SK-N-SH (cell line): ENCODE data around the gene S100A5. TPM values are rescaled to one million over a fixed set of nuclear protein-coding genes. Genes with fewer than 3 reads are reported as not detected.

Experiments used
- CTCF ChIA-PET: fragments of 300-600, 350-600 bp; formaldehyde crosslinking; extraction: SDS; loops from one replicate; lab custom pipeline; 2021; lab: Yijun Ruan, JAX
- POLR2A ChIA-PET: fragments of 350-600 bp; sonication (Branson Sonifier 250); formaldehyde crosslinking; extraction: SDS; loops from one replicate; lab custom pipeline; 2020; ENCODE audit warnings: antibody characterized with exemption, inconsistent platforms; lab: Yijun Ruan, JAX
- DNase-seq: peaks from one replicate; pipeline ENCODE4 v3.0.0; 2012
- H2AFZ ChIP-seq: fragments of 200-600 bp; sonication (generic); 2 replicates; pipeline ENCODE4 v1.8.1; 2016; ENCODE audit warnings: antibody characterized with exemption, mild to moderate bottlenecking, low read depth
- H3F3A ChIP-seq: fragments of 200-600 bp; sonication (generic); replicated peaks from 2 replicates; pipeline ENCODE3; 2016; ENCODE audit warnings: antibody characterized with exemption, mild to moderate bottlenecking; ENCODE audit not compliant: insufficient read depth
- H3K27ac ChIP-seq, 2 experiments: fragments of 200-500 bp in 1 of 2; fragments of 200-600 bp in 1 of 2; sonication (Bioruptor generic) in 1 of 2; sonication (generic), shearing (Covaris generic) in 1 of 2; 2 replicates each; pipeline versions ENCODE4 v1.5.1 to v1.6.1; 2014 to 2016; ENCODE audit warnings: low read depth in 2 of 2, inconsistent platforms in 1 of 2, low read length in 1 of 2, mild to moderate bottlenecking in 1 of 2, mixed read lengths in 1 of 2
- H3K27me3 ChIP-seq: fragments of 200-600 bp; sonication (generic), shearing (Covaris generic); 2 replicates; pipeline ENCODE4 v1.6.1; 2016; ENCODE audit warnings: mixed run types; ENCODE audit not compliant: insufficient read depth
- H3K36me3 ChIP-seq, 2 experiments: fragments of 200-500 bp in 1 of 2; fragments of 200-600 bp in 1 of 2; sonication (Bioruptor generic) in 1 of 2; sonication (generic) in 1 of 2; replicated peaks in 1 of 2; 2 replicates each; pipeline versions ENCODE3 to v1.5.1; 2014 to 2016; ENCODE audit warnings: low read length in 1 of 2, mild to moderate bottlenecking in 1 of 2; ENCODE audit not compliant: insufficient read depth in 2 of 2, control insufficient read depth in 1 of 2
- H3K4me1 ChIP-seq, 2 experiments: fragments of 200-500 bp in 1 of 2; fragments of 200-600 bp in 1 of 2; sonication (Bioruptor generic) in 1 of 2; sonication (generic), shearing (Covaris generic) in 1 of 2; 2 replicates each; pipeline versions ENCODE4 v1.5.1 to v1.6.1; 2014 to 2016; ENCODE audit warnings: low read depth in 1 of 2, low read length in 1 of 2, mixed run types in 1 of 2; ENCODE audit not compliant: insufficient read depth in 2 of 2, control insufficient read depth in 1 of 2
- H3K4me2 ChIP-seq: fragments of 200-600 bp; sonication (generic), shearing (Covaris generic); 2 replicates; pipeline ENCODE4 v1.6.1; 2017; ENCODE audit warnings: mixed run types
- H3K4me3 ChIP-seq, 2 experiments: fragments of 200-500 bp in 1 of 2; fragments of 200-600 bp in 1 of 2; sonication (Bioruptor generic) in 1 of 2; sonication (generic), shearing (Covaris generic) in 1 of 2; 2 replicates each; pipeline versions ENCODE4 v1.5.1 to v1.8.1; 2014 to 2016; ENCODE audit warnings: low read depth in 2 of 2, inconsistent platforms in 1 of 2, low read length in 1 of 2, mild to moderate bottlenecking in 1 of 2, mixed read lengths in 1 of 2, moderate library complexity in 1 of 2
- H3K79me2 ChIP-seq: fragments of 200-600 bp; sonication (generic); 2 replicates; pipeline ENCODE4 v1.8.1; 2017; ENCODE audit warnings: mild to moderate bottlenecking; ENCODE audit not compliant: insufficient read depth
- H3K9ac ChIP-seq: fragments of 200-600 bp; sonication (generic); 2 replicates; pipeline ENCODE4 v1.6.1; 2017; ENCODE audit warnings: mixed run types
- H3K9me2 ChIP-seq: fragments of 200-600 bp; sonication (generic); 2 replicates; pipeline ENCODE4 v1.6.1; 2017; ENCODE audit warnings: mixed run types
- H3K9me3 ChIP-seq: fragments of 200-600 bp; sonication (generic); 2 replicates; pipeline ENCODE4 v1.6.1; 2017; ENCODE audit warnings: mixed run types, mild to moderate bottlenecking, moderate library complexity
- H4K20me1 ChIP-seq: fragments of 200-600 bp; sonication (generic); 2 replicates; pipeline ENCODE4 v1.6.1; 2017; ENCODE audit warnings: mild to moderate bottlenecking, mixed run types; ENCODE audit not compliant: insufficient read depth
- CHD2 ChIP-seq: fragments of 150-350 bp; IDR thresholded peaks from 2 replicates; pipeline ENCODE4 v1.6.1; 2018; ENCODE audit warnings: low read length; ENCODE audit not compliant: partially characterized antibody
- EP300 ChIP-seq, 2 experiments: IDR thresholded peaks; 2 replicates each; pipeline versions ENCODE4 v1.4.0 to v1.6.1; 2012; ENCODE audit warnings: borderline replicate concordance in 1 of 2, low read depth in 1 of 2, low read length in 1 of 2
- EZH2phosphoT487 ChIP-seq: fragments of 200-600 bp; sonication (generic); IDR thresholded peaks from 2 replicates; pipeline ENCODE4 v1.6.1; 2017; ENCODE audit warnings: low read depth, mixed run types, mild to moderate bottlenecking, antibody characterized with exemption, moderate library complexity, borderline replicate concordance
- FOXM1 ChIP-seq: IDR thresholded peaks from 2 replicates; pipeline ENCODE4 v1.4.0; 2012; ENCODE audit warnings: low read depth, mild to moderate bottlenecking
- GABPA ChIP-seq: IDR thresholded peaks from 2 replicates; pipeline ENCODE4 v1.4.0; 2012; ENCODE audit warnings: low read depth, mild to moderate bottlenecking
- GATA2 ChIP-seq: sonication (generic); formaldehyde crosslinking; IDR thresholded peaks from 2 replicates; pipeline ENCODE4 v1.5.0; 2020; ENCODE audit warnings: mild to moderate bottlenecking, missing genetic modification reagents
- JUND ChIP-seq: IDR thresholded peaks from 2 replicates; pipeline ENCODE4 v1.4.0; 2012
- MEF2A ChIP-seq: IDR thresholded peaks from 2 replicates; pipeline ENCODE4 v1.4.0; 2012; ENCODE audit warnings: low read depth, borderline replicate concordance
- MXI1 ChIP-seq: IDR thresholded peaks from 2 replicates; pipeline ENCODE4 v1.6.1; 2012; ENCODE audit warnings: mild to moderate bottlenecking, low read depth, low read length, improper control_type of control experiment
- RAD21 ChIP-seq: IDR thresholded peaks from 2 replicates; pipeline ENCODE4 v1.6.1; 2012; ENCODE audit warnings: mild to moderate bottlenecking, low read length
- RCOR1 ChIP-seq: fragments of 150-350 bp; IDR thresholded peaks from 2 replicates; pipeline ENCODE4 v1.6.1; 2017; ENCODE audit warnings: antibody characterized with exemption, low read length
- REST ChIP-seq: IDR thresholded peaks from 2 replicates; pipeline ENCODE4 v1.6.1; 2012; ENCODE audit warnings: mild to moderate bottlenecking, low read depth, low read length, moderate library complexity
- TAF1 ChIP-seq: IDR thresholded peaks from 2 replicates; pipeline ENCODE4 v1.6.1; 2012; ENCODE audit warnings: low read depth, mild to moderate bottlenecking, low read length, moderate library complexity, borderline replicate concordance
- TCF12 ChIP-seq: IDR thresholded peaks from 2 replicates; pipeline ENCODE4 v1.4.0; 2012
- ZBTB33 ChIP-seq: IDR thresholded peaks from 2 replicates; pipeline ENCODE4 v1.4.0; 2012; ENCODE audit warnings: low read depth, borderline replicate concordance
- WGBS: methylation state at CpG from one replicate; pipeline ENCODE4 v1.1.6; 2017; ENCODE audit warnings: low lambda C conversion rate; 5-methylcytosine and 5-hydroxymethylcytosine counted together
- polyA plus RNA-seq, 3 experiments: library from polyadenylated mRNA; depleted of rRNA; stranded (reverse); fragments of >200 nt; gene quantifications; 2 replicates each; pipeline ENCODE4 v1.2.3, GENCODE V29; 2012
- TF ChIP-seq, protein P1 (sequence below): IDR thresholded peaks from 2 replicates; pipeline ENCODE4 v1.4.0; 2012; ENCODE audit warnings: low read depth, borderline replicate concordance
- TF ChIP-seq, protein P2 (sequence below): IDR thresholded peaks from 2 replicates; pipeline ENCODE4 v1.4.0; 2012; ENCODE audit warnings: low read depth

Gene S100A5
- polyA plus RNA-seq, 1 of the 3 experiments (the other 2 are of a cell fraction): 0.15 TPM

GRCh38 chr1:153543736-153544135 lies 3.0 kb upstream of the S100A5 start:
- peaks cover 11% of the 10 kb centered on the region for H3F3A ChIP-seq
- no peak for DNase-seq
- no peak overlapping the region for H3K4me2 ChIP-seq
- CTCF ChIA-PET: interaction anchor here (1.0 to 11.8 kb wide), 3 partner anchors 11 to 33 kb away, joined by 3 to 62 read pairs (median 20); no protein-coding TSS in a partner anchor
- no peaks in the 10 kb centered on the region for H3K79me2 ChIP-seq
- no peaks in the 10 kb centered on the region for H3K36me3 ChIP-seq
- no peaks in the 10 kb centered on the region for H3K9me3 ChIP-seq
- H3K9me2 ChIP-seq: no peaks in the 10 kb centered on the region
- no peak overlapping the region for H2AFZ ChIP-seq
- no peak for TF ChIP-seq FOXM1
- TF ChIP-seq EP300 (IDR thresholded peaks at IDR 0.05; ENCODE audit: borderline replicate concordance in 1 of 2, low read depth in 1 of 2, low read length in 1 of 2): no peak
- no peak for TF ChIP-seq EZH2phosphoT487
- no peak for TF ChIP-seq GABPA
- TF ChIP-seq ZBTB33: no peak
- no peak for TF ChIP-seq RCOR1
- TF ChIP-seq GATA2 (CRISPR knock-in tag): no peak
- TF ChIP-seq, protein P1, sequence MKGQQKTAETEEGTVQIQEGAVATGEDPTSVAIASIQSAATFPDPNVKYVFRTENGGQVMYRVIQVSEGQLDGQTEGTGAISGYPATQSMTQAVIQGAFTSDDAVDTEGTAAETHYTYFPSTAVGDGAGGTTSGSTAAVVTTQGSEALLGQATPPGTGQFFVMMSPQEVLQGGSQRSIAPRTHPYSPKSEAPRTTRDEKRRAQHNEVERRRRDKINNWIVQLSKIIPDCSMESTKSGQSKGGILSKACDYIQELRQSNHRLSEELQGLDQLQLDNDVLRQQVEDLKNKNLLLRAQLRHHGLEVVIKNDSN: no peak
- no peak for TF ChIP-seq RAD21
- TF ChIP-seq, protein P2, sequence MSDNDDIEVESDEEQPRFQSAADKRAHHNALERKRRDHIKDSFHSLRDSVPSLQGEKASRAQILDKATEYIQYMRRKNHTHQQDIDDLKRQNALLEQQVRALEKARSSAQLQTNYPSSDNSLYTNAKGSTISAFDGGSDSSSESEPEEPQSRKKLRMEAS: no peak
- no peak for TF ChIP-seq CHD2
- TF ChIP-seq REST: no peak
- TF ChIP-seq TCF12: no peak
- no peak for TF ChIP-seq JUND
- no peak for TF ChIP-seq MEF2A
- no peak for TF ChIP-seq MXI1
- TF ChIP-seq TAF1: no peak
- TF ChIP-seq, all 33 proteins: peak for 0
- Histone ChIP-seq H3K27me3 (no peaks in the 10 kb centered on the region), H3K4me3 (no peak overlapping the region), H4K20me1 (no peaks in the 10 kb centered on the region), H3K4me1 (peaks cover 44 to 54% of the 10 kb centered on the region in 2 experiments; a peak in 3 of 4 replicates), H3K9ac (no peak overlapping the region), H3K27ac (no peak overlapping the region)
- WGBS: 89% methylated on average over 4 of the region's 4 CpGs
- POLR2A ChIA-PET: no interaction called here
